Tibial nerve (tissue), 3 donors: ENCODE results near the gene BRCC3.

Experiments used
- POLR2A ChIP-seq, 2 donors: fragments of 450-650 bp; IDR thresholded peaks; one replicate each; pipeline ENCODE4 v1.6.1; 2017; ENCODE audit warnings: antibody characterized with exemption in 2 of 2, mild to moderate bottlenecking in 2 of 2, moderate library complexity in 2 of 2
- TF ChIP-seq, protein P1 (sequence below), 5 experiments: fragments of 200-600 bp in 3 of 5; fragments of 450-650 bp in 2 of 5; sonication (generic) in 3 of 5; IDR thresholded peaks; one replicate each; pipeline ENCODE4 v1.5.1; 2016 to 2019; ENCODE audit warnings: antibody characterized with exemption in 5 of 5, mild to moderate bottlenecking in 3 of 5, moderate library complexity in 2 of 5

DNA sequence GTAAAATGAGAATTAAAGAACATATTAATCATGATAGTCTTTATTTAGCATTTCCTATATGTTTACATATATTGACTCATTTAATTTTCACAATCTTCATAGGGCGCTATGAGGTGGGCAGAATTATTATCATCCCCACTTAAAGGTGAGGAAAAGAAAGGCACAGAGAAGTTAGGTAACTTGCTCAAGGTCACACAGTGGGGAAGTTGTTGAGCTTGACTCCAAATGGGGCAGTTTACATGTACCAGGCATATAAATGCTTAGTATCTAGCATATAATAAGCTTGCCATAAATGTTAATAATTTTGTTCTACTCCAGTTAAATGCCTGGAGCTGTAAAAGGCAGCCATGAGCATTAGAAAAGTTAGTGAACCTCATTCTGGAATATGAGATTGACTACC lies 1.9 kb upstream of the BRCC3 start:
- TF ChIP-seq, protein P1, sequence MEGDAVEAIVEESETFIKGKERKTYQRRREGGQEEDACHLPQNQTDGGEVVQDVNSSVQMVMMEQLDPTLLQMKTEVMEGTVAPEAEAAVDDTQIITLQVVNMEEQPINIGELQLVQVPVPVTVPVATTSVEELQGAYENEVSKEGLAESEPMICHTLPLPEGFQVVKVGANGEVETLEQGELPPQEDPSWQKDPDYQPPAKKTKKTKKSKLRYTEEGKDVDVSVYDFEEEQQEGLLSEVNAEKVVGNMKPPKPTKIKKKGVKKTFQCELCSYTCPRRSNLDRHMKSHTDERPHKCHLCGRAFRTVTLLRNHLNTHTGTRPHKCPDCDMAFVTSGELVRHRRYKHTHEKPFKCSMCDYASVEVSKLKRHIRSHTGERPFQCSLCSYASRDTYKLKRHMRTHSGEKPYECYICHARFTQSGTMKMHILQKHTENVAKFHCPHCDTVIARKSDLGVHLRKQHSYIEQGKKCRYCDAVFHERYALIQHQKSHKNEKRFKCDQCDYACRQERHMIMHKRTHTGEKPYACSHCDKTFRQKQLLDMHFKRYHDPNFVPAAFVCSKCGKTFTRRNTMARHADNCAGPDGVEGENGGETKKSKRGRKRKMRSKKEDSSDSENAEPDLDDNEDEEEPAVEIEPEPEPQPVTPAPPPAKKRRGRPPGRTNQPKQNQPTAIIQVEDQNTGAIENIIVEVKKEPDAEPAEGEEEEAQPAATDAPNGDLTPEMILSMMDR (IDR thresholded peaks at IDR 0.05), result no peak
- no peak for TF ChIP-seq POLR2A (IDR thresholded peaks at IDR 0.05)
